Measurements from ENCODE around the gene EYS.

- TF ChIP-seq CTCF (IDR thresholded peaks at IDR 0.05) (no peak), POLR2A (IDR thresholded peaks at IDR 0.05) (no peak)
Observed at GRCh38 chr6:64081453-64081852, 1625.6 kb downstream of the EYS start.
